ENCODE results near the gene IL9. TPM values are rescaled to one million over a fixed set of nuclear protein-coding genes. Genes with fewer than 3 reads are reported as not detected.

The IL9 gene
- total RNA-seq, 1 donor from 2014 or later = not detected

DNA sequence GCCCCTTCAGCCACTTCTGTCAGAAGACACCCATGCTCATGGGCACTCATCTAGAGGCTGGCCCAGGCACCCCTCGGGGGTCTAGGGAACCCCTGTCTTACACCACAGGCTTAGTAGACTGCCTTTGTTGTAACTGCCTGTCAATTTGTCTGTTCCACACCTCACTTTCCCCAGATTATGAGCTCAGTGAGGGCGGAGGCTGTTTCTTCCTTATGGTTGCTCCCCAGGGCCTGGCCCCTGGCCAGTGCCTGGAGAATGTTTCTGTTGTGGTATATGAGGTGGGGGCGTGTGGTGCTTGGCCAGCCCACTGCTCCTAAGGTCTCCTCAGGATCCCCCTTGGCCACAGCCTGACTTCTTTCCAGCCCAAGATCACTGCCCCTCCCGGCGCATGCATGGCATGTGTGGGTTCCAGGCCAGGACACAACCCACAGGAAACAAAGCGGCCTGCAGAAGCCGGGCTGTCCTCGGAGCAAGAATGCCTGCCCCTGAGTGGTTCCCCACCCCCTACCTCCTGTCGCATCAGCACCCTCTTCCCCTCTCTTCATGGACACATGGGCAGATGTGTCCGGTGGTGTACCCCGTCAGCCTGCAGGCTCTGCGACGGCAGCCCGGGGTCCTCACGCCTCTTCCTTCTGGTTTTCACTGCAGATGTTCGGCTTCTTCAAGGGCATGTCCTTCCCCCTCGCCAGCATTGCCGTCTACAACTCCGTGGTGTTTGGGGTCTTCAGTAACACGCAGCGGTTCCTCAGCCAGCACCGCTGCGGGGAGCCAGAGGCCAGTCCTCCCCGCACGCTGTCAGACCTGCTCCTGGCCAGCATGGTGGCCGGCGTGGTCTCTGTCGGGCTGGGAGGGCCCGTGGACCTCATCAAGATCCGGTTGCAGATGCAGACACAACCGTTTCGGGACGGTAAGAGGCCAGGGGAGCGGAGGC is 43.5 kb downstream of the IL9 start:
- DNase-seq (ENCODE audit: low spot score in 2 of 2, unreplicated experiment in 2 of 2) = no peak
- peaks cover 21% of the 10 kb centered on the region for H3K9me3 Mint-ChIP-seq
- no peaks in the 10 kb centered on the region for H3K4me1 Mint-ChIP-seq
- peaks cover 9% of the 10 kb centered on the region for H3K36me3 Mint-ChIP-seq
- H3K4me3 Mint-ChIP-seq = no peak overlapping the region
- no peak overlapping the region for H3K27ac Mint-ChIP-seq
- TF ChIP-seq CTCF (IDR thresholded peaks at IDR 0.05; ENCODE audit: unreplicated experiment) = no peak
- H3K27me3 Mint-ChIP-seq (ENCODE audit: low read depth) = peaks cover 8% of the 10 kb centered on the region

DNA sequence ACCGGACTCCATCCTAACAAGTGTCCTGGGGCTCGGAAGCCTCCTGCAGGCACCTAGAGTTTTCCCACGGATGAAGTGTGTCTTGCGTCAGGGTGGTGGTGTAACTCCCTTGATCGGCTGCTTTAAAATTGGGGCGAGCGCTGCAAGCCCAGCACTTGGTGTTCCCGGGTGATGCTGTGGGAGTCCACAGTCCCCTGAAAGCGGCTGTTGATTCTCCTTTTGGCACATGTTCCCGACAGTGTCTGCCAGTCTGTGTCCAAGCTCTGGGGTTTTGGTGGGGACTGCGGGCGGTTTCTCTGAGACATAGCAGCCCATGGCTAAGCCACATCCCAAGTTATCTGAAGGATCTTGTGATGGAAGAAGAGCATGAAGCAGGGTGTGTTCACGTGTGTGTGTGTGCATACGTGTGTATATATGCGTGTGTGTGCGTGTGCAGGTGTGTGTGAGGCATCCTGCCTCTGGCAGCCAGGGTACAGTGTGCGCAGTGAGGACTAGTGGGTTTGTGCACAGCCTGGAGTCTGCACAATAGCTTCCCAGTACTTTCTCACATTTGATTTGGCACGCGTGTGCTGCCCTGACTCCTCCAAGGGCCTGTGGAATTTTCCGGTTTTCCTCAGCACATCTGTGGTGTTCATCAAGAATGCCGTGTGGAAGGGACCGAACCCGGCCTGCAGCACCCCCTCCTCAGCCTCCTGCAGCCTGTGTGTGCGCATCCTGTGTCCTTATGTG is 44.3 kb downstream of the IL9 start:
- Mint-ChIP-seq H3K9me3 (peaks cover 21% of the 10 kb centered on the region), H3K36me3 (peaks cover 9% of the 10 kb centered on the region), H3K27me3 (ENCODE audit: low read depth) (peaks cover 4% of the 10 kb centered on the region), H3K27ac (no peak overlapping the region), H3K4me1 (no peaks in the 10 kb centered on the region), H3K4me3 (no peak overlapping the region)
- DNase-seq (ENCODE audit: low spot score in 2 of 2, unreplicated experiment in 2 of 2) = no peak
- no peak for TF ChIP-seq CTCF (IDR thresholded peaks at IDR 0.05; ENCODE audit: unreplicated experiment)

DNA sequence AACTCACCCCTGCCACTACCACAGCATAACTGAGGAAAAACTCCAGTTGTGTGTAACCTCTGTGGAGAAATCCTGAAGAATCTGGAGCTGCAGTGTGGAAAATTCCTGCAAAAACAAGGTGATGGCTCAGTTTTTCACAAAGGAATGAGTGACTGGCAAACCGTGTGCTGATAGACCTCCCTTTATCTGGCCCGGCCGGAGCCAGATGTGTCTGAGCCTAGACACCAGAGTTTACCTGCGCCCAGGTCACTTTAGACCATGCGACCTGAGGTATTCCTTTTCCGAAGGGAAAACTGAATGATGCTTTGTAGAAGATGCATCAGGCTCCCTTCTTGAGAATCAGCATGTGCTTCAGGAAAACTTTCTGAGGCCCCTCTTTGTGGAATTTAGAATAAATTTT is 45.0 kb downstream of the IL9 start:
- Mint-ChIP-seq H3K27me3 (ENCODE audit: low read depth) (peaks cover 4% of the 10 kb centered on the region), H3K4me1 (no peaks in the 10 kb centered on the region), H3K9me3 (peaks cover 21% of the 10 kb centered on the region), H3K27ac (no peak overlapping the region), H3K36me3 (peaks cover 9% of the 10 kb centered on the region), H3K4me3 (no peak overlapping the region)
- no peak for TF ChIP-seq CTCF (IDR thresholded peaks at IDR 0.05; ENCODE audit: unreplicated experiment)
- no peak for DNase-seq (ENCODE audit: low spot score in 2 of 2, unreplicated experiment in 2 of 2)

- no peak for TF ChIP-seq CTCF (IDR thresholded peaks at IDR 0.05; ENCODE audit: unreplicated experiment)
- peaks cover 7% of the 10 kb centered on the region for H3K27me3 Mint-ChIP-seq (ENCODE audit: low read depth)
- H3K9me3 Mint-ChIP-seq = peaks cover 21% of the 10 kb centered on the region
- H3K36me3 Mint-ChIP-seq = peaks cover 9% of the 10 kb centered on the region
- DNase-seq (ENCODE audit: low spot score in 2 of 2, unreplicated experiment in 2 of 2) = no peak
- H3K4me3 Mint-ChIP-seq = no peak overlapping the region
- H3K4me1 Mint-ChIP-seq = no peaks in the 10 kb centered on the region
- H3K27ac Mint-ChIP-seq = no peak overlapping the region
Measured at GRCh38 chr5:135850231-135850630, 45.4 kb downstream of the IL9 start.

GRCh38 chr5:135847976-135848375 is 47.7 kb downstream of the IL9 start:
- no peak for TF ChIP-seq CTCF (IDR thresholded peaks at IDR 0.05; ENCODE audit: unreplicated experiment)
- H3K4me1 Mint-ChIP-seq = no peaks in the 10 kb centered on the region
- no peaks in the 10 kb centered on the region for H3K36me3 Mint-ChIP-seq
- peaks cover 12% of the 10 kb centered on the region for H3K27me3 Mint-ChIP-seq (ENCODE audit: low read depth)
- H3K9me3 Mint-ChIP-seq = no peaks in the 10 kb centered on the region
- no peak for DNase-seq (ENCODE audit: low spot score in 2 of 2, unreplicated experiment in 2 of 2)
- H3K4me3 Mint-ChIP-seq = no peak overlapping the region
- no peak overlapping the region for H3K27ac Mint-ChIP-seq
